ENCODE measurements around the gene TYW1.
"Not testable (repeated sequence)": the region's sequence is repeated elsewhere in the genome, so short reads cannot be mapped to it uniquely, and the experiment has no call there.

The TYW1 gene

DNA sequence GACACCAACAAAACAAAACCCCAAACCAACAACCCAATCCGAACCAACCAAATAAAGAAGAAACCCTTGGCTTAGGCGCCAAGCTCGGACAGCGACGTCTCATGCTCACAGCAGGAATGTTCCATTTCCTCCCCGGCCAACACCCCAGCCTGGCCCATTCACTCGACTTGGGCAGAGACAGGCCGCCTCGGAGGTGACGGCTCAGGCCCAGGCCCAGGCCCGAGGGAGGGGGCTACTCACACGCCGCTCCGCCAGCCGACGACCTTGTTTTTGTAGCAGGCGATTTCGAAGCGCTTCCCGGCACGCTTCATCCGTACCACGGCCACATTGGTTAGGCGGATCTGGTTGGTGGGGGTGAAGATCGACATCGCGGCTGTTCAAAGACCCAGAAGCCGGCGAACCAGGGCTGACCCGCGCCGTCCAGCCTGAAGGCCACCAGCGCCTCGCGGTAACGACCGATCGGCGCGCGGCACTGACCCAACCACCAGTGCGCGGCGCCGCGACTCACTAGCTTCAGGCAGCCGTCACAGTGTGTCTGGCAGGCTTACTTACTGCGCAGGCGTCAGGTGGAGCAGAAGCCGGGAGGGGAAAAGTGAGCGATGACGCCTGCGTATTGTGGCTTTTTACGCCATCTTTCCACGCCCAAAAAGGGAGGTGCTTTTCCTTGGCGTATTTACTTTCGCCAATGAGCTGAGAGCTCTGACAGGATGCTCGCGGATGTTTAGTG, 1.4 kb upstream of the TYW1 start, which contains the start of gene SBDS:
Gene SBDS (minus strand): TSS at position 537 of the 727 bp plus-strand sequence. CDS start 169 bp downstream, at position 368.
- DNase-seq (ENCODE audit: low spot score), result peak; percentile 99

- DNase-seq (ENCODE audit: low spot score), result peak; percentile 7
Measured at GRCh38 chr7:67000601-67001258, 4.1 kb downstream of the TYW1 start.

GRCh38 chr7:67004145-67004544, 7.5 kb downstream of the TYW1 start:
- not testable (repeated sequence) for DNase-seq (ENCODE audit: low spot score)

DNA sequence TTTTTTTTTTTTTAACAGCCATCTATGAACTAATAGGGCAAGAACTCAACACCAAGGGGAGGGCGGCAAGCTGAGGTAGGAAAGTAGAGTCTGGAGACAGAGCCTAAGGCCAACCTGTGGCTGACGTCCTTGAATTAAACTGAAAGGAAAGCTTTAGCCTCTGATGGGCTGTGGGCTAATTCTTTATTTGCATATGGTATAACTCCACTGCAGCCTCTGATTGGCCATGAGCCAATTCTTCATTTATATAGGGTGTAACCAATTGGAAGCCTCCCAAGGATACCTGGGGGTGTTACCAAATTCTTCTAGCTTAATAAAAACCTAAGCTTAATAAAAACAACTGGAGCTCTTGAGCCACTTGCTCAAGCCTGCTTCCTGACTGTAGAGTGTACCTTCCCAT, 10.3 kb downstream of the TYW1 start:
- DNase-seq (ENCODE audit: low spot score), result no peak

DNA sequence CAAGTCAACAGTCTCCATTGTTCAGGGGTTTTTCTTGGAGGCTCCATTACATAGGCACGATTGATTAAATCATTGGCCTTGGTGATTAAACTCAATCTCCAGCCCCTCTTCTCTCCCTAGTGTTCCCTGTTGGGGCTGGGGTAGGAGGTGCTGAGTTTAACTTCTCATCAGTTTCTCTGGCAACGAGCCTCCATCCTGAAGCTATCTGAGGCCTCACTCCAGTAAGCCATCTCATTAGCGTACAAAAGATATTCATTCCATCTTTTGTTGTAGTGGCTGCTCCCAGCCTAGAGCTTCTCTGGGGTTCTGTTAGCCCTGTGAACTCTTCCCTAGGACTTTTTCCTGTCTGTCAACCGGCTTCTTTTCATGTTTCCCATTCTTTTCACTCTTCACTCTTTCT, 11.6 kb downstream of the TYW1 start:
- DNase-seq (ENCODE audit: low spot score), result no peak

GRCh38 chr7:67009677-67010076, 13.0 kb downstream of the TYW1 start:
- DNase-seq (ENCODE audit: low spot score), result not testable (repeated sequence)

GRCh38 chr7:67014076-67014622, 17.5 kb downstream of the TYW1 start:
- not testable (repeated sequence) for DNase-seq (ENCODE audit: low spot score)

GRCh38 chr7:67017971-67018370, 21.3 kb downstream of the TYW1 start:
- DNase-seq (ENCODE audit: low spot score), result not testable (repeated sequence)

DNA sequence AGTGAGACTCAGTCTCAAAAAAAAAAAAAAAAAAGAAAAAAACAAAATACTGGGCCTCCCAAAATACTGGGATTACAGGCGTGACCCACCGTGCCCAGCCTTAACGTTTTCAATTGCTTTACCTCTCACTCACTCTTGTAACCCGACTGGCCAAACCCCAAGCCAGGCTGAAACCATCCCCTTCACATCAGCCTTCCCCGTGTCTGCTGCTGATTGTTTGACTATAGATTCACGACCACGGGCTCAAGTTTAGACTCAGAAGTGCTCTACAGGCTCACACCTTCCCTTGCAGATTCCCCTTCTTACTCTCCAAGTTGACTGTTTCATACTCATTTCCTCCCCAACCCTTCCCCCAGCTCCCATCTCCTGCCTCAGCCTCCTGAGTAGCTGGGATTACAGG, 22.3 kb downstream of the TYW1 start:
- DNase-seq (ENCODE audit: low spot score), result no peak

DNA sequence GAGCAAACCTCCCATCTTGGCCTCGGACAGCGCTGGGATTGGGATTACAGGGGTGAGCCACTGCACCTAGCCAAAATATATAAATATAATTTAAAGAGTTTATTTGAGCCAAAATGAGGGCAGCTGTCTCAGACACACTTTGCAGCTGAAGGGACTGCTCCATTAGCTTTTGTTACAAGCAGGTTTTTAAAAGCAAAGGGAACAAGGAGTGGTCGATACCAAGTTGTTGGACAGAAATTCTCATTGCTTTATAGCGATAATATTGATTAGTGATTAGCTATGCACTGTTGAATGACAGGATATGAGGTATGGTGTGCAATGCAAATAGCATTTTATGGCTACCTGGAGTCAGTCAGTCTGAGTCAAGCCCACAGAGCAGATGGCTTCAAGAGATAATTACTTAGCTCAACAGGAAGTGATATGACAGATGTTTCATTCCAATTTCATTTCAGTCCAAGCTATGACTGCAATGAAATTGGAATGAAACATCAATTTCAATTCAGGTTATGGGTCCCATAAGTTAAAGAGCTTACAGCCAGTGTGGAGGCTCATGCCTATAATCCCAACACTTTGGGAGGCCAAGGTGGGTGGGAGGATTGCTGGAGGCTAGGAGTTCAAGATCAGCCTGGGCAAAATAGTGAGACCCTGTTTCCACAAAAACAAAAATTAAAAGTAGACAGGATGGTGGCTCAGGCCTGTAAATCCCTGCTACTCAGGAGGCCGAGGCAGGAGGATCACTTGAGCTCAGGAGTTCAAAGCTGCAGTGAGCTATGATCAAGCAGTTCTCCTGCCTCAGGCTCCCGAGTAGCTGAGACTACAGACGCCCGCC, 23.1 kb downstream of the TYW1 start:
- peak; percentile 44 for DNase-seq (ENCODE audit: low spot score)

DNA sequence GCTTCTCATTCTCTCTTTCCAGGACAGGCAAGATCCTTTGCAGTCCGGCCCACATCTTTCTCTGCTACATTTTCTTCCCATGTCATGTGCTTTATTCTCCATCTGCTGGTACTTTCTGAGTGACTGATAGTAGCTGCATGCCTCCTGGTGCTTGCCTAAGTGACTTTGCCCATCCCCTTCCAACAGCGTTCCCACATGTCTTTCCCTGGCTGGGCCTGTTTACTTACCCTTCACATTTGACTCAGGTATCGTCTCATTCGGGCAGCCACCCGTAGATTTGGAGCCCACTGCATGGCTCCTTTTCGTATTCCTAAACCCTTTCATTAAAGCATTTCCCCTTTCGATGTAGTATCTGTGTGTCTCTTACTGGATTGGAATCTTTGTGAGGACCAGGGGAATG, 24.6 kb downstream of the TYW1 start:
- DNase-seq (ENCODE audit: low spot score), result peak; percentile 37

GRCh38 chr7:67022511-67022910, 25.9 kb downstream of the TYW1 start:
- peak; percentile 39 for DNase-seq (ENCODE audit: low spot score)

DNA sequence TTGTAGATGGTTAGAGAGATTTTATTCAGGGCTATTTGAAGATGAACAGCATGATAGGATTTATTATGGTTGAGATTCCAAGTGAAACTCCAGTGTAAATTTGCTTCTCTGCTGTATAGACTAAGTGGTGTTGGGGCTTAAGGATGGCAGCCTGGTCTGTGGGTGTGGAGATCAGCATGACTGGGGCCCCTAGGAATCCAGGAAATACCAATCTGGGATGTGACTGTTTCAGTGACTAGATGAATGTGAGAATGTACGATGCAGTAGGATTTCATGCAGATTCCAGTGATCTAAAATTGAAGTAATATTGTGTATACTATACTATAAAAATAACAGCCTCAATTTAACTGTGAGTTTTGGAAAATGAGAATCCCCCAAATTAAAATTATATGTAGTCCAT, 28.8 kb downstream of the TYW1 start:
- DNase-seq (ENCODE audit: low spot score), result not testable (repeated sequence)

DNA sequence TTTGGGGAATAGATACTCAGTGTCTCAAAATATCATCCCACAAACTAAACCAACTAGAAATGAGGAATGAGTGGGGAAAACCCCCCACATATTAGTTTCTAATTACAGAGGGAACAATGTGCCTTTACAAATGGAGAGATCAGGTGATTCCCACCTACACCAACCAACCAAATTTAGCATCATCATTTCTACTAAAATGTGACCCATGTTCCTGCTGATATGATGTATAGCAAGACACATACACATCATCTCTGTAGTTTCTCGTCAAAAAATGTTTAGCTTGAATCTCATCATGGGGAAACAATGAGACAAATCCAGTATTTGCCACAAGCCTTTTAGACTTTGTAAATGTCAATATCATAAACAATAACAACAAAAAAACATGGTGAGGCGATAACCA, 35.1 kb downstream of the TYW1 start:
- DNase-seq (ENCODE audit: low spot score), result not testable (repeated sequence)

DNA sequence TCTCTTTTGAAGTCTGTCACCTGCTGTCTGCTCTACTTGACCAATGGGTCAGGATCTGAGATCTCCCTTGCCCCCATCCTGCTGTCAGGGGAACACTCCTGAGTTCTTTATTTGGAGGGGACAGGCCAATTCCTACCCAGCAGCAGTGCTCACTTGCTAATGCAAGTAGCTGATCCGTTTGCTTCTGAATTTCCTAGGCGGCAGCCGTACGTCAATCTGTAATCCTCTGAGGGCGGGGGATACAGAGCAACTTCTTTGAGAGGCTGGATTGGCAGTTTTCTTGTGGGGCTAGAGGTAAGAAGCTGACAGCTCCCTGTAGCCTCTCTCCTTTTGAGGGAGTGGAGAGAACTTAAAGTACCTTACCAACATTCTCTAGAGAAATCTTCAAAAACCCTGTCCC, 36.6 kb downstream of the TYW1 start:
- DNase-seq (ENCODE audit: low spot score), result no peak

- peak; percentile 84 for DNase-seq (ENCODE audit: low spot score)
Measured at GRCh38 chr7:67036432-67037395, 40.1 kb downstream of the TYW1 start.

- not testable (repeated sequence) for DNase-seq (ENCODE audit: low spot score)
Measured at GRCh38 chr7:67040832-67041231, 44.2 kb downstream of the TYW1 start.

- DNase-seq (ENCODE audit: low spot score), result peak; percentile 80
Measured at GRCh38 chr7:67042781-67043558, 46.3 kb downstream of the TYW1 start.

GRCh38 chr7:67043559-67043930, 46.9 kb downstream of the TYW1 start:
- DNase-seq (ENCODE audit: low spot score), result not testable (repeated sequence)

- no peak for DNase-seq (ENCODE audit: low spot score)
Measured at GRCh38 chr7:67045496-67045995, 48.9 kb downstream of the TYW1 start.
